Measurements from ENCODE around the gene OGFOD1. TPM values are rescaled to one million over a fixed set of nuclear protein-coding genes. Genes with fewer than 3 reads are reported as not detected.

OGFOD1 gene
- total RNA-seq, 1 donor from 2014 or later = 79.7 TPM

DNA sequence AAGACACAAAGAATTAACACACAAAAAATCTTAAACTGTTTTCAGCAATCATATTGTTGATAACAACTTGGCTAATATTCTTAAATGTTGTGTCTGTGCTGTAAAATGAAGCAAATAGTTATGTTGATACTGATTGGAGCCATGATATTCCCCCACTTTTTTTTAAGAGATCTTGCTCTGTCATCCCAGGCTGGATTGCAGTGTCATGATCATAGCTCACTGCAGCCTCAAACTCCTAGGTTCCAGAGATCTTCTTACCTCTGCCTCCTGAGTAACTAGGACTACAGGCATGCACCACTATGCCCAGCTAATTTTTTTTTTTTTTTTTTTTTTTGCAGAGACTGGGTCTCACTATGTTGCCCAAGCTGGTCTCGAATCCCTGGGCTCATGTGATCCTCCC, 42.5 kb downstream of the OGFOD1 start:
- intact Hi-C loops (cut with micrococcal nuclease) = no loop called here
- Mint-ChIP-seq H3K4me3 (ENCODE audit: low read depth) (no peak overlapping the region), H3K27me3 (ENCODE audit: low read depth) (no peaks in the 10 kb centered on the region), H3K9me3 (no peaks in the 10 kb centered on the region), H3K4me1 (ENCODE audit: low read depth) (no peaks in the 10 kb centered on the region), H3K36me3 (ENCODE audit: low read depth) (peaks cover 10% of the 10 kb centered on the region), H3K27ac (no peak overlapping the region)
- no peak for DNase-seq (ENCODE audit: low spot score)

- Mint-ChIP-seq H3K36me3 (ENCODE audit: low read depth) (peaks cover 14% of the 10 kb centered on the region), H3K4me1 (ENCODE audit: low read depth) (no peaks in the 10 kb centered on the region), H3K27ac (no peak overlapping the region), H3K9me3 (no peaks in the 10 kb centered on the region), H3K27me3 (ENCODE audit: low read depth) (no peaks in the 10 kb centered on the region), H3K4me3 (ENCODE audit: low read depth) (no peak overlapping the region)
- intact Hi-C loops (cut with micrococcal nuclease) = no loop called here
- no peak for DNase-seq (ENCODE audit: low spot score)
These were observed 53.8 kb downstream of the OGFOD1 start for GRCh38 chr16:56505181-56505580.

GRCh38 chr16:56506941-56507340, 55.6 kb downstream of the OGFOD1 start:
- peaks cover 13% of the 10 kb centered on the region for H3K36me3 Mint-ChIP-seq (ENCODE audit: low read depth)
- no peaks in the 10 kb centered on the region for H3K4me1 Mint-ChIP-seq (ENCODE audit: low read depth)
- H3K9me3 Mint-ChIP-seq = no peaks in the 10 kb centered on the region
- DNase-seq (ENCODE audit: low spot score) = no peak
- intact Hi-C loops (cut with micrococcal nuclease) = no loop called here
- H3K27ac Mint-ChIP-seq = no peak overlapping the region
- no peaks in the 10 kb centered on the region for H3K27me3 Mint-ChIP-seq (ENCODE audit: low read depth)
- no peak overlapping the region for H3K4me3 Mint-ChIP-seq (ENCODE audit: low read depth)

DNA sequence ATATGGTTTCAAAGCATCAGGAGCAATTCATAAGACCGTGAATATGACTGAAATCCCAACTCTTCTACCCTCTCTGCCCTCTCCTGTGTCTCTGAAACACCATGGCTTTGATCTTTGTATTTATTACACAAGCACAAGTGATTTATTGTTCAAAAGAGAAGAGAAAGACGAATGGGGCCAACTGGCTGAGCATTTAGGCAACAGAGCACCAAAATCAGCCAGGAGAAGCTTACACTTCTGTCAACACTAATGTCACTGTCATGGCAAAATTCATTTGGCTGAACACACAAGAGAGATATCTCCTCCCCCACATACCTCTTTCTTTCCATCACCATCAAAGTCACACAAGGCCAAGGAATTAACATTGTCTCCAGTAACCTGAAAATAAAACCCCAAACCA, 59.2 kb downstream of the OGFOD1 start:
- DNase-seq (ENCODE audit: low spot score) = no peak
- intact Hi-C loops (cut with micrococcal nuclease) = no loop called here
- Mint-ChIP-seq H3K27ac (no peak overlapping the region), H3K4me1 (ENCODE audit: low read depth) (no peaks in the 10 kb centered on the region), H3K27me3 (ENCODE audit: low read depth) (no peaks in the 10 kb centered on the region), H3K9me3 (no peaks in the 10 kb centered on the region), H3K4me3 (ENCODE audit: low read depth) (no peak overlapping the region), H3K36me3 (ENCODE audit: low read depth) (peaks cover 9% of the 10 kb centered on the region)

DNA sequence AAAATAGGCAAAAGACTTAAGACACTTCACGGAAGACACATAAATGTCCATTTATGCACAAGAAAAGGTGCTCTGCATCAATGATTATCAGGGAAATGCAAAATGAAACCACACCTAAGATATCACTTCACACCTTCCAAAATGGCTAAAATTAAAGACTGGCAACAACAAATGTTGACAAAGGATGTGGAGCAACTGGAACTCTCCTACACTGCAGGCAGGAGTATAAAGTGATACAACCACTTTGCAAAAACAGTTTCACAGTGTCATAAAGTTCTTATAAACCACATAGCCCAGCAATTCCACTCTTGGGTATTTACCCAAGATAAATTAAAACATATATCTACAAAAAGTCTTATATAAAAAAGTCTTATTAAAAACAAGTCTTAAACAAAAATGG, 60.7 kb downstream of the OGFOD1 start:
- no peak for DNase-seq (ENCODE audit: low spot score)
- no peaks in the 10 kb centered on the region for H3K27me3 Mint-ChIP-seq (ENCODE audit: low read depth)
- peaks cover 3% of the 10 kb centered on the region for H3K36me3 Mint-ChIP-seq (ENCODE audit: low read depth)
- intact Hi-C loops (cut with micrococcal nuclease) = no loop called here
- H3K4me1 Mint-ChIP-seq (ENCODE audit: low read depth) = no peaks in the 10 kb centered on the region
- H3K9me3 Mint-ChIP-seq = no peaks in the 10 kb centered on the region
- no peak overlapping the region for H3K27ac Mint-ChIP-seq
- no peak overlapping the region for H3K4me3 Mint-ChIP-seq (ENCODE audit: low read depth)

DNA sequence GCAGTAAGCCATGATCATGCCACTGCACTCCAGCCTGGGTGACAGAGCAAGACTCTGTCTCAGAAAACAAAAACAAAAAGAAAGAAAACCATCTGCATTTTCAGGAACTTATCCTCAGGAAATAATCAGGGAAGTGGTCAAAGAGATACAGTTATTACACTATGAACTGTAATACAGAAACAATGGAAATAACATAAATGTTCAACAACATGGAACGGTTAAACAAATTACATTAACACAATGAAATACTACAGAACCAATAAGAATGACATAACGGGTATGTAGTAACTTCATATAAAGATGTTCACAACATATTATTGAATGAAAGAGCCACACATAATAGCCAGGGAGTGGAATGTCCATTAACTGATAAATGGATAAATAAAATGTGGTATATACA, 61.7 kb downstream of the OGFOD1 start:
- no peaks in the 10 kb centered on the region for H3K27me3 Mint-ChIP-seq (ENCODE audit: low read depth)
- H3K4me1 Mint-ChIP-seq (ENCODE audit: low read depth) = no peaks in the 10 kb centered on the region
- no peak overlapping the region for H3K4me3 Mint-ChIP-seq (ENCODE audit: low read depth)
- intact Hi-C loops (cut with micrococcal nuclease) = no loop called here
- no peak for DNase-seq (ENCODE audit: low spot score)
- no peaks in the 10 kb centered on the region for H3K9me3 Mint-ChIP-seq
- no peak overlapping the region for H3K27ac Mint-ChIP-seq
- H3K36me3 Mint-ChIP-seq (ENCODE audit: low read depth) = peaks cover 3% of the 10 kb centered on the region

GRCh38 chr16:56513972-56514371, 62.6 kb downstream of the OGFOD1 start:
- Mint-ChIP-seq H3K9me3 (no peaks in the 10 kb centered on the region), H3K27me3 (ENCODE audit: low read depth) (no peaks in the 10 kb centered on the region), H3K27ac (no peak overlapping the region), H3K4me3 (ENCODE audit: low read depth) (no peak overlapping the region), H3K36me3 (ENCODE audit: low read depth) (peaks cover 3% of the 10 kb centered on the region), H3K4me1 (ENCODE audit: low read depth) (no peaks in the 10 kb centered on the region)
- DNase-seq (ENCODE audit: low spot score) = no peak
- intact Hi-C loops (cut with micrococcal nuclease) = loop anchor here (2.0 kb wide), 1 partner anchor 189 kb away; no protein-coding TSS in a partner anchor

- no peak for DNase-seq (ENCODE audit: low spot score)
- H3K27me3 Mint-ChIP-seq (ENCODE audit: low read depth) = no peaks in the 10 kb centered on the region
- no peaks in the 10 kb centered on the region for H3K9me3 Mint-ChIP-seq
- H3K36me3 Mint-ChIP-seq (ENCODE audit: low read depth) = peaks cover 3% of the 10 kb centered on the region
- no peak overlapping the region for H3K4me3 Mint-ChIP-seq (ENCODE audit: low read depth)
- no peak overlapping the region for H3K27ac Mint-ChIP-seq
- H3K4me1 Mint-ChIP-seq (ENCODE audit: low read depth) = no peaks in the 10 kb centered on the region
- intact Hi-C loops (cut with micrococcal nuclease) = loop anchor here (2.0 kb wide), 1 partner anchor 188 kb away; no protein-coding TSS in a partner anchor
These were observed 63.5 kb downstream of the OGFOD1 start for GRCh38 chr16:56514845-56515244.

DNA sequence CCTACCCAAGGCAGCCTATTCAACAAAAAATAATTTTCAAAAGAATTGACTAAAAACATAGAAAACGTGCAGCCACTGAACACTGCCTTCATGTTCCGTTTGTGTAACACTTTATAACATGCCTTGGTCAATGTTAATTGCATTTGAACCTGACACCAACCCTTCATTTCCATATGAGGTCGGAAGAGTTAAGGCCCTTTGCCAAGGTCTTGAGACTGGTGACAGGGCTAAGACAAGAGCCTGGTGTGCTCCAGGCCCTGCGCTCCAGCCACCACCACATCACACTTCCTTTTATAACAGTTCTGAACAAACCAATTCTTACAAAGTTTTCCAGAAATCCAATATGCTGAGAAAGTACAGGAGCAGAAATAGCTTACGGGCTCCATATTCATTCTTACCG, 64.3 kb downstream of the OGFOD1 start:
- peaks cover 3% of the 10 kb centered on the region for H3K36me3 Mint-ChIP-seq (ENCODE audit: low read depth)
- DNase-seq (ENCODE audit: low spot score) = no peak
- H3K9me3 Mint-ChIP-seq = no peaks in the 10 kb centered on the region
- H3K27me3 Mint-ChIP-seq (ENCODE audit: low read depth) = no peaks in the 10 kb centered on the region
- H3K4me1 Mint-ChIP-seq (ENCODE audit: low read depth) = peaks cover 7% of the 10 kb centered on the region
- intact Hi-C loops (cut with micrococcal nuclease) = loop anchor here (2.0 kb wide), 1 partner anchor 187 kb away; no protein-coding TSS in a partner anchor
- H3K4me3 Mint-ChIP-seq (ENCODE audit: low read depth) = no peak overlapping the region
- H3K27ac Mint-ChIP-seq = no peak overlapping the region

DNA sequence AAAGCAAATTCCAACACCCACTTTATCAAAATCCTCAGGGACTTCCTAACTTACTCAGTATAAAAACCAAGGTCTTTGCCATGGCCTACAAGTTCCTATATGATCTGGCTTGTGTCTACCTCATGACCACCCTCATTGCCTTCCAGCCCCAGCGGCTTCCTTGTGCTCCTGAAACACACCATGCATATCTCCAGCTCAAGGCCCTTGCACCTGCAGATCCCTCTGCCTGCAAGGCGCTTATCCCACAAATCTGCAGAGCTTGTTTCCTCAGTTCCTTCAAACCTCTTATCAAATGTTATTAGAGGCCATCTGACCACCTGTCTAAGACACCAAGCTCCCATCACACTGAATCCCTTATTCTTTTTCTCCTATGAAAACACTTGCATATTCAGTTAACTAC, 65.9 kb downstream of the OGFOD1 start:
- H3K27ac Mint-ChIP-seq = no peak overlapping the region
- peaks cover 8% of the 10 kb centered on the region for H3K4me1 Mint-ChIP-seq (ENCODE audit: low read depth)
- H3K4me3 Mint-ChIP-seq (ENCODE audit: low read depth) = no peak overlapping the region
- intact Hi-C loops (cut with micrococcal nuclease) = no loop called here
- no peak for DNase-seq (ENCODE audit: low spot score)
- H3K27me3 Mint-ChIP-seq (ENCODE audit: low read depth) = no peaks in the 10 kb centered on the region
- H3K36me3 Mint-ChIP-seq (ENCODE audit: low read depth) = no peaks in the 10 kb centered on the region
- H3K9me3 Mint-ChIP-seq = no peaks in the 10 kb centered on the region

GRCh38 chr16:56518425-56518824, 67.1 kb downstream of the OGFOD1 start:
- no peak for DNase-seq (ENCODE audit: low spot score)
- peaks cover 8% of the 10 kb centered on the region for H3K4me1 Mint-ChIP-seq (ENCODE audit: low read depth)
- intact Hi-C loops (cut with micrococcal nuclease) = no loop called here
- H3K27ac Mint-ChIP-seq = no peak overlapping the region
- no peaks in the 10 kb centered on the region for H3K9me3 Mint-ChIP-seq
- peak overlapping the region; percentile 79 for H3K4me3 Mint-ChIP-seq (ENCODE audit: low read depth)
- no peaks in the 10 kb centered on the region for H3K36me3 Mint-ChIP-seq (ENCODE audit: low read depth)
- H3K27me3 Mint-ChIP-seq (ENCODE audit: low read depth) = no peaks in the 10 kb centered on the region

- Mint-ChIP-seq H3K27ac (peak within 1 kb of the TSS; percentile 50), H3K27me3 (ENCODE audit: low read depth) (no peaks in the 10 kb centered on the region), H3K4me1 (ENCODE audit: low read depth) (peaks cover 8% of the 10 kb centered on the region), H3K9me3 (no peaks in the 10 kb centered on the region), H3K36me3 (ENCODE audit: low read depth) (no peaks in the 10 kb centered on the region), H3K4me3 (ENCODE audit: low read depth) (peak within 1 kb of the TSS; percentile 79)
- intact Hi-C loops (cut with micrococcal nuclease) = loop anchor here (5.0 kb wide), 1 partner anchor 67 kb away; the partner anchor contains the start of genes NUDT21 and OGFOD1
- DNase-seq (ENCODE audit: low spot score) = peak; percentile 86
These were observed 68.3 kb downstream of the OGFOD1 start, which contains the start of gene BBS2 for GRCh38 chr16:56519459-56520250. Gene BBS2 (minus strand): TSS chr16:56520024. CDS start chr16:56519862, 162 bp downstream.

DNA sequence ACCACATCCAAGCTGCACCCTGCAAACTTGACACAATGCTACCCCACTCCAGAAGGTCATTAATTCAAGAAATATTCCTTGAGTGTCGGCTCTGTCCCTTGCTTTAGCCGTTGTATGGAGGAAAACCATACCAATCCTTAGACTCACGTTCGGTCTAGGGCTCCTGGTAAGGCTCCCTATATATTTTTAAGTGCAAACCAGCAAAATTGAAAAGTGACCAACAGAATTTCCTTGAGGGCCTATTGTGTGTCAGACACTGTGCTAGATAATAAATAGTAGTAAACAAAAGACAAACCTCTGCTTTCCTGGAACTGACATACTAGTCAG, 68.9 kb downstream of the OGFOD1 start:
- intact Hi-C loops (cut with micrococcal nuclease) = loop anchor here (5.0 kb wide), 1 partner anchor 68 kb away; the partner anchor contains the start of genes NUDT21 and OGFOD1
- Mint-ChIP-seq H3K9me3 (no peaks in the 10 kb centered on the region), H3K4me3 (ENCODE audit: low read depth) (peak overlapping the region; percentile 79), H3K4me1 (ENCODE audit: low read depth) (peaks cover 8% of the 10 kb centered on the region), H3K27me3 (ENCODE audit: low read depth) (no peaks in the 10 kb centered on the region), H3K27ac (peak overlapping the region; percentile 50), H3K36me3 (ENCODE audit: low read depth) (no peaks in the 10 kb centered on the region)
- DNase-seq (ENCODE audit: low spot score) = no peak

All from activated T-helper 2 cell treated with anti-CD3 and anti-CD28 coated beads, Interferon-gamma antibody, Interleukin-2, Interleukin-4, amounts not matched to agents 10 μg/mL and 5 μg/mL and 100 μg/mL, durations not matched to agents 14 hours and 24 hours and 36 hours (primary cell).